IPS-20b (cell line): ENCODE data around the gene KRTAP4-8.
A peak's percentile ranks its signal among the peaks of the same experiment; 100 is the strongest.
"Not testable (repeated sequence)": the region's sequence is repeated elsewhere in the genome, so short reads cannot be mapped to it uniquely, and the experiment has no call there.

ENCODE experiments used
- H3K27ac ChIP-seq: one replicate; pipeline ENCODE4 v1.5.1; 2013; ENCODE audit warnings: low read length
- H3K27me3 ChIP-seq: 2 replicates; pipeline ENCODE4 v1.6.1; 2013; ENCODE audit warnings: mild to moderate bottlenecking, low read length, inconsistent platforms; ENCODE audit not compliant: insufficient read depth
- H3K36me3 ChIP-seq: 2 replicates; pipeline ENCODE4 v1.6.1; 2013; ENCODE audit warnings: low read depth, mild to moderate bottlenecking, inconsistent platforms, low read length, moderate library complexity; ENCODE audit not compliant: insufficient read depth
- H3K4me1 ChIP-seq: 2 replicates; pipeline ENCODE4 v1.6.1; 2013; ENCODE audit warnings: mild to moderate bottlenecking, control low read depth, inconsistent platforms, low read length, moderate library complexity; ENCODE audit not compliant: insufficient read depth
- H3K4me3 ChIP-seq: 2 replicates; pipeline ENCODE4 v1.5.1; 2013; ENCODE audit warnings: mild to moderate bottlenecking, low read length, inconsistent platforms
- H3K9ac ChIP-seq: 2 replicates; pipeline ENCODE4 v1.6.1; 2013; ENCODE audit warnings: low read depth, mild to moderate bottlenecking, inconsistent platforms, low read length, moderate library complexity
- H3K9me3 ChIP-seq: 2 replicates; pipeline ENCODE4 v1.6.1; 2013; ENCODE audit warnings: mild to moderate bottlenecking, low read depth, low read length, inconsistent platforms; ENCODE audit not compliant: insufficient read depth

Gene KRTAP4-8

DNA sequence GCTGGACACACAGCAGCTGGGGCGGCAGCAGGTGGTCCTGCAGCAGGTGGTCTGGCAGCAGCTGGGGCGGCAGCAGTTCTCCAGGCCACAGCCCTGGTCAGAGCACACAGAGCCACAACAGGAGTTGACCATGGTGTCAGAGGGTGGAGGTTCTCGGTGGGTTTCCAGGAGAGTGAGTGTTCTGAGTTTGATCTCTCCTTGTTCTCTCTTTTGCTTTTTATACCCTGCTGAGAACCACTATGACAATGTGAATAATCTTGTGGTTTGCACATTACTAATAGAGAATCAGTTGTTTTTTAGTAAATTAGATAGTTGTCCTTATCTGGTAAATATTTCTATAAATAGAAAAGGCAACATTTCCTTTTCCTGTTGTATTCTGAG, 26.0 kb upstream of the KRTAP4-8 start, which contains the start of gene KRTAP4-12:
Gene KRTAP4-12, minus strand, starts transcription at position 192 of the 381 bp plus-strand sequence. Its CDS starts 60 bp downstream, at position 132.
- not testable (repeated sequence) for H3K9ac ChIP-seq, H3K36me3 ChIP-seq, H3K4me1 ChIP-seq, H3K27me3 ChIP-seq, H3K9me3 ChIP-seq, H3K4me3 ChIP-seq, H3K27ac ChIP-seq

DNA sequence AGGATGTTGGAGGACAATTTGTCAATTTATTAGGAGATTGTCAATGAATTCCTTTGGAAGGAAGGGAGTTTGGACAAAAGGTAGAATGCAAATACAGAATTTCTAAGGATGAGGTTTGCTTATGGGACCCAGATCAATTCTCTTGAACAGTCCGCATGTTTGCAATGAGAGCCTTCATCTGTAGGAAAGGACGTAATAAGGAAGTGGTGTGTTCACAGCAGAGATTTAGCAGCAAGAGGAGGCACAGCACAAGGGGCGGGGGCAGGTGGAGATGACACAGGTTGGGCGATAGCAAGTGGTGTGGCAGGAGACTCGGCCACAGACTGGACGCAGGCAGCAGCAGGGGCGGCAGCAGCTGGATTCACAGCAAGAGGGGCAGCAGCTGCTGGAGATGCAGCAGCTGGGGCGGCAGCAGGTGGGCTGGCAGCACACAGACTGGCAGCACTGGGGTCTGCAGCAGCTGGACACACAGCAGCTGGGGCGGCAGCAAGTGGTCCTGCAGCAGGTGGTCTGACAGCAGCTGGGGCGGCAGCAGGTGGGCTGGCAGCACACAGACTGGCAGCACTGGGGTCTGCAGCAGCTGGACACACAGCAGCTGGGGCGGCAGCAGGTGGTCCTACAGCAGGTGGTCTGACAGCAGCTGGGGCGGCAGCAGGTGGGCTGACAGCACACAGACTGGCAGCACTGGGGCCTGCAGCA, 25.5 kb upstream of the KRTAP4-8 start:
- not testable (repeated sequence) for H3K9me3 ChIP-seq, H3K9ac ChIP-seq, H3K4me1 ChIP-seq, H3K4me3 ChIP-seq, H3K27ac ChIP-seq, H3K27me3 ChIP-seq, H3K36me3 ChIP-seq

DNA sequence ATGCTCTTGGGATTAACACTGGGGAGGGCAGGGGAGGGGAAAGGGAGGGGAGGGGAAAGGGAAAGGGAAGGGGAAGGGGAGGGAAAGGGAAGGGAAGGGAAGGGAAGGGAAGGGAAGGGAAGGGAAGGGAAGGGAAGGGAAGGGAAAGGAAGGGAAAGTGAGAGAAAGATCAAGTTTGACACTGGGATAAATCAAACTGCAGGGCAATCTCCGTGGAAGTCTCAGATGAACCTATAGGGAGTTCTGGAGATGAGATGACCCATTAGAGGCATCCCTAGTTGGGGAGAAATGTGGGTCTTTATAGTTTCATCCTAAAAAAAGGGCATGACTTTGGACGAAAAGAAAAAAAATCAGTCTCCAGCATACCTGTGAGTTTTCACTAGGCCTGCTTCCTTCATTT, 23.8 kb upstream of the KRTAP4-8 start:
- H3K9ac ChIP-seq = no peak overlapping the region
- H3K27me3 ChIP-seq = no peaks in the 10 kb centered on the region
- no peaks in the 10 kb centered on the region for H3K36me3 ChIP-seq
- H3K4me1 ChIP-seq = no peaks in the 10 kb centered on the region
- H3K9me3 ChIP-seq = no peaks in the 10 kb centered on the region
- H3K4me3 ChIP-seq = no peak overlapping the region
- no peak overlapping the region for H3K27ac ChIP-seq

DNA sequence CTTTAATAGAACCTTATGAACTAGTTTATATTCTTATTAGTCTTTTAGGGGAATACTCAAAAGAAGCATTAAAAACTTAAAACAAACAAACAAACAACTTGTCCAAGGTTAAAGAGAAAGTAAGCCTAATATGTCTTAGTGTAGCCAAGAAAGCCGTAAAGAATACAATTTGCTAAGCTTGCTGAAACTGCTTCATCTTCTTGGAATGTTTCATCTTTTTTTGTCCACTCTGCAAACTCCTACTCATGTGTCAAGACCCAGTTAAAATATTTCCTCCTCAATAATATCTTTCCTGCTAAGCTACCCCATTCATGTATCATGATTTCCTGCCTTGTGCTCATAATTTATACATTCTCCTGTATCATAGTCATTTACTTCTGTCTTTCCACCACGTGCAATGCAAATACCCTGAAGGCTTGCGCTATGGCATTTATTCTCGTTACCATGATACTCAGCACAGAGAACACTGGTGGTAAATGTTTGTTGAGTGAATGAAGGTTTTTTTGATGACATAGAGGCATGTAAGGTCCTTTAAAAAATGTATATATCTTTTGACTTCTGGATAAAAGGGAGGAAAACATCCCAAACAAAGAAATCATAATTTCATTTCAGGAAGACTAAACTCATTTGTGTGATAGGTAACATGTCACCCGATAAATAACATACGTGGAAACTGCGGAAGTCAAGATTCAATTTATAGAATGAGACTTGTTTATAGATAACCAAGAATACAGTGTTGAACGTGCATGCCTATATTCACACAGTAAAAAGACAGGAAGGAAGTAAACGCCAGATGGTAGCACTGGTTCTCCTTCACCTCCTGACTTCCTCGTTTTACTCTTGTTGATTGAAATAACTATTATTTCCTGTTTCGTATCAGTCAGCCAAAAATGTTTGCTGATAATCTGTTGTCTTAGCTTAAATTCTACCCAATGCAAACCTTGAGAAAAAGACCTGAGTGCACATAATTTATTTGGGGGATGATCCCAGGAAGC, 22.1 kb upstream of the KRTAP4-8 start:
- H3K27me3 ChIP-seq = not testable (repeated sequence)

DNA sequence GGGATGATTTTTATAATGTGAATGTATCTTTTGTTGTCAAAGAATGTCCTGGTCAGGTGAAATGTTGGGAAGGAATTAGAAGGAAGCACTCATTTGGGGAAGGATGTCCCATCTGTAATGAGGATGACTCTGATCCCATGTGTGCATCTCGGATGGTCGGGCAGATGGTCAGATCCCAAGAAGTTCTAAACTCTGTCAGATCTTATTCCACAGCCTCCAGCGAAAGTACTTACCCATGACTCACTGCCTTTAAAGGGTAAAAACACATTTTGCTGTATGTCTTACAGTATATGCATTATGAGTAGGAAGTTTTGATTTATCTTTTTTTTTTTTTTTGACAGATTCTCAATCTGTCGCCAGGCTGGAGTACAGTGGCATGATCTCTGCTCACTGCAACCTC, 20.8 kb upstream of the KRTAP4-8 start:
- H3K4me3 ChIP-seq = no peak overlapping the region
- no peaks in the 10 kb centered on the region for H3K36me3 ChIP-seq
- H3K27ac ChIP-seq = no peak overlapping the region
- H3K4me1 ChIP-seq = no peaks in the 10 kb centered on the region
- no peaks in the 10 kb centered on the region for H3K27me3 ChIP-seq
- H3K9ac ChIP-seq = no peak overlapping the region
- peaks cover 7% of the 10 kb centered on the region; the same call in 1 of the 2 replicates for H3K9me3 ChIP-seq

More for the DNA sequence above, 22.1 kb upstream of the KRTAP4-8 start:
- not testable (repeated sequence) for H3K9ac ChIP-seq, H3K4me1 ChIP-seq, H3K4me3 ChIP-seq, H3K27ac ChIP-seq, H3K9me3 ChIP-seq, H3K36me3 ChIP-seq

DNA sequence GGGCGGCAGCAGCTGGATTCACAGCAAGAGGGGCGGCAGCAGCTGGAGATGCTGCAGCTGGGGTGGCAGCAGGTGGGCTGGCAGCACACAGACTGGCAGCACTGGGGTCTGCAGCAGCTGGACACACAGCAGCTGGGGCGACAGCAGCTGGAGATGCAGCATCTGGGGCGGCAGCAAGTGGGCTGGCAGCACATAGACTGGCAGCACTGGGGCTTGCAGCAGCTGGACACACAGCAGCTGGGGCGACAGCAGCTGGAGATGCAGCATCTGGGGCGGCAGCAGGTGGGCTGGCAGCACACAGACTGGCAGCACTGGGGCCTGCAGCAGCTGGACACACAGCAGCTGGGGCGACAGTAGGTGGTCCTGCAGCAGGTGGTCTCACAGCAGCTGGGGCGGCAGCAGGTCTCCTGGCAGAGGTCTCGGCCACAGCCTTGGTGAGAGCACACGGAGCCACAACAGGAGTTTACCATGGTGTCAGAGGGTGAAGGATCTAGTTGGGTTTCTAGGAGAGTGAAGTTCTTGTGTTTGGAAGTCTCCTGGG, 20.0 kb upstream of the KRTAP4-8 start, which contains the start of gene KRTAP4-11:
Gene KRTAP4-11, minus strand, starts transcription at position 528 of the 541 bp plus-strand sequence. Its CDS starts 58 bp downstream, at position 470.
- H3K27me3 ChIP-seq, H3K27ac ChIP-seq, H3K9ac ChIP-seq, H3K4me1 ChIP-seq, H3K36me3 ChIP-seq, H3K4me3 ChIP-seq: not testable (repeated sequence)
- H3K9me3 ChIP-seq = peaks cover 15% of the 10 kb centered on the region; the same call in 1 of the 2 replicates

DNA sequence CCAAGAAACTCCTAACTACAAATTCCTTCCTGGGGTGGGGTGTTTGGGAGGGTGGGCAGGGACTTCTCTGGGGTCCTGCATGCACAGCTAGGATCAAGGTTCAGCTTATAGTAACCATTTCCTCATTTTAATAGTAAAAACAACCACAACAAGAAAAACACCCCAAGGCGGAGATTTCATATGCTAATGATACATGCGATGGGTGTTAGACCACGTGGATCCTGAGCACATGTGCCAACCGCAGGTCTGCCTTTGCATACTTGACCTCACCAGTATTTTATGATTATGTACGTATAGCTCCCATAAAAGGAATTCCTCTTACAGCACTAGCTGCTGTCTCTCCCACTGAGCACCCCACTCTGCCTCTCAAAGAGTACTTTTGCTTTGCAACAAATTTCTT, 18.4 kb upstream of the KRTAP4-8 start:
- Histone ChIP-seq H3K9me3 (peaks cover 30% of the 10 kb centered on the region), H3K27ac (no peak overlapping the region), H3K36me3 (no peaks in the 10 kb centered on the region), H3K4me3 (no peak overlapping the region), H3K4me1 (no peaks in the 10 kb centered on the region), H3K27me3 (no peaks in the 10 kb centered on the region), H3K9ac (no peak overlapping the region)

DNA sequence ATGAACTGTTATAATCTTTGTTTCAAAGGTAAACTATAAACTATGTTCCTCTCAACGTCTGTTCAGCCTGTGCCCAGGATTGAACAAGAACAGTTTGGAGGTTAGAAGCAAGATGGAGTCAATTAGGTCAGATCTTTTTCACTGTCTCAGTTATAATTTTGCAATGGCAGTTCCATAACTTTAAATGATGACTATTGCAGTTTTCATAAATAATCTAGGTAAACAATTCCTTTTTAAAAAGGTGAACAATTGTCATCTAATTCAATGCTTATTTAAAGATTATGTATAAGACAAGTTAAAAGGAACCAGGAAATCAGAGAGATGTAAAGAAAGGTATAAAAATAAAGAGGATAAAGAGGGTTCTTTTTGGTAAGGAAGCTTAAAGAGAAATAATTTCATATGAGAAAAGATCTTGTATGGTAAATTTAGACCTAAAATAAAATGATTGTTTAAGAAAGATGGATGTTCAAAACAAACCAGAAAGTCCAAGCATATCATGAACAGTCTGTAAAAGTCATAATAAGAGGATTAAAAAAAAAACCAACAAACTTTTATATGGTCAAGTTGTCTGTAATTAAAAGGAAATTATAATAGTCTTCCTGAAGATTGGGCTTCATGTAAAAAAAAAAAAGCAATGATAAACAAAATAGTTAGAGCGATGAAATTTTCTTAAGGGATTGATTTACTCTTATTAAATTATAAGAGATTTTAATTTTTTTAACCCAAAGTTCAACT, 13.4 kb upstream of the KRTAP4-8 start:
- H3K4me3 ChIP-seq = no peak overlapping the region

DNA sequence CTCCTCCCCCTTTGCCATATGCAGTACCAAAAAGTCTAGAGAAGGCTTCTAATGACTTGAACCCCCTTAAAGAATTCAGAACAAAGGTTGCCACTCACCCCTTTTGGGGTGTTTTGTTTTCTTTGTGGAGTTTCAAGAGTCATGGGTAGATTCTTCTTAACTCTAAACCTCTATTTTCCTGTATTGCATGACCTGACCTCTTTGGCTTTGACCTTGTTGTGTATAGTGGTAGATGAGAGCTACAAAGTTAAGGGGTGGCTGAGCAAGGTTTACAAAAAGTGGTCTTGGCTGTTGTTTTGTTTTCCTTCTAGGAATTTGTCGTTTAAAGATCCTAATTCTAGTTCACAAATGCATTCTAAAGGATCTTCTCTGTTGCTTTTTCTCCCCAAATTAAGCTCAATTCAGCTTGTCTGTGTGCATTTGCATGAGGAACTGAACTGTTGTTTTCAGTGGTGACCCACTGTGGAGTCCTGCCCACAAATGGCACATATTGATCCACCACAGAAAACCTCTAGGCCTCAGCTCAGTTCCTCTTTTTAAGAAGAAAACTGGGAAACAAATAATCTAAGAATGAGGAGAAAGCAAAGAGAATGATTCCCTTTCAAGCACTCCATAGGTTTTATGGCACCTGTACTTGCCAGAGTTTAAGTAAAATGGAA, 10.9 kb upstream of the KRTAP4-8 start:
- H3K27me3 ChIP-seq, H3K27ac ChIP-seq, H3K36me3 ChIP-seq: not testable (repeated sequence)
- peak overlapping the region; percentile 42; the same call in 1 of the 2 replicates for H3K4me3 ChIP-seq
- peaks cover 24% of the 10 kb centered on the region; the same call in 1 of the 2 replicates for H3K4me1 ChIP-seq
- peak overlapping the region; percentile 33; the same call in 1 of the 2 replicates for H3K9ac ChIP-seq
- peaks cover 36% of the 10 kb centered on the region for H3K9me3 ChIP-seq

More for the DNA sequence above, 13.4 kb upstream of the KRTAP4-8 start:
- Histone ChIP-seq H3K27ac (no peak overlapping the region), H3K27me3 (no peaks in the 10 kb centered on the region), H3K36me3 (no peaks in the 10 kb centered on the region), H3K9me3 (peaks cover 42% of the 10 kb centered on the region), H3K9ac (no peak overlapping the region), H3K4me1 (peaks cover 21% of the 10 kb centered on the region; the same call in 1 of the 2 replicates)

DNA sequence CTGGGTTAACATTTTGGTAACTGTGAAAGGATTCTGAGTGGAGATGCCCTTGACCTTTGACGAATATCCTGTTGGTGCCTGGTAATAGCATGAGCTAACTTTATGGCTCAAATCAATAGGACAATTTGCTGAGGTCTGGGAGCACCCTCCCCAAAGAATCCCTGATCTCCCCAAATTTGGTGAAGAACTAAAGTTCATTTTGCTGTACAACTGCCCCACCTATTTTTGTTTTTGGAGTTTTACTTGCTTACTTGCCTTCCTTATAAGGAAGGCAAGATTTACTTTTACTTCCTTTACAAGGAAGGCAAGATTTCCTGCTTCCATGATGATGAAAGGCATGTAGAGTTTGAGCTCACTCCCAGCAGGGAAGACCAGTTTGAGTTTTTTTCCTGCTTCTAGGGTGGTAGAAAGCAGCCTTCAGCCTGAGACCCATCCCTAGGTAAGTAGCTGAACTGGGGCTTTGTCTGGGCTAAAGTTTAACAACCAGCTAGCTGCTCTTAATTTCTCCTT, 10.1 kb upstream of the KRTAP4-8 start:
- Histone ChIP-seq H3K27me3 (no peaks in the 10 kb centered on the region), H3K9me3 (peaks cover 28% of the 10 kb centered on the region), H3K27ac (peak overlapping the region; percentile 39), H3K4me3 (peak overlapping the region; percentile 42), H3K36me3 (no peaks in the 10 kb centered on the region), H3K4me1 (peaks cover 24% of the 10 kb centered on the region; the same call in 1 of the 2 replicates), H3K9ac (peak overlapping the region; percentile 33; the same call in 1 of the 2 replicates)
